HFFc6 (cell line): ENCODE data around the gene GHRL. TPM values are rescaled to one million over a fixed set of nuclear protein-coding genes. Genes with fewer than 3 reads are reported as not detected.
A peak's percentile ranks its signal among the peaks of the same experiment; 100 is the strongest.

ENCODE experiments used
- DNase-seq: peaks from one replicate; pipeline ENCODE4 v3.0.0-alpha.2; 2018
- H3K27ac Mint-ChIP-seq: 2 replicates; pipeline ENCODE4 v1.8.0; 2020; ENCODE audit warnings: mild to moderate bottlenecking, mixed read lengths
- H3K27me3 Mint-ChIP-seq: 2 replicates; pipeline ENCODE4 v1.8.0; 2021; ENCODE audit warnings: mild to moderate bottlenecking, moderate library complexity, mixed read lengths; ENCODE audit not compliant: insufficient read depth
- H3K36me3 Mint-ChIP-seq: 2 replicates; pipeline ENCODE4 v1.8.0; 2021; ENCODE audit warnings: low read depth, mixed read lengths
- H3K4me1 Mint-ChIP-seq: 2 replicates; pipeline ENCODE4 v1.8.0; 2020; ENCODE audit warnings: low read depth, mixed read lengths
- H3K4me3 Mint-ChIP-seq: 2 replicates; pipeline ENCODE4 v1.8.0; 2020; ENCODE audit warnings: mild to moderate bottlenecking, moderate library complexity, mixed read lengths
- H3K9me3 Mint-ChIP-seq: 2 replicates; pipeline ENCODE4 v1.8.0; 2020; ENCODE audit warnings: mild to moderate bottlenecking, mixed read lengths
- CTCF ChIP-seq: fragments of 200-600 bp; sonication (generic); IDR thresholded peaks from 2 replicates; pipeline ENCODE4 v1.5.0; 2021; ENCODE audit warnings: antibody characterized with exemption, mild to moderate bottlenecking
- total RNA-seq, 6 experiments: library from RNA; stranded (reverse); fragmentation: NEBNext Ultra II Directional; extraction: Animal tissue kit (Norgen Biotek cat#: 25700); gene quantifications; 2 replicates in 1 of 6; 3 replicates in 5 of 6; pipeline ENCODE4 v1.2.3, GENCODE V29; 2021

The GHRL gene
- total RNA-seq, 6 experiments from 2014 or later = 0.21 to 0.41 TPM; not detected in 4

GRCh38 chr3:10248984-10249748 lies 43.6 kb downstream of the GHRL start:
- Mint-ChIP-seq H3K27ac (peak overlapping the region; percentile 88), H3K27me3 (peaks cover 5% of the 10 kb centered on the region)

GRCh38 chr3:10248184-10248983 lies 44.4 kb downstream of the GHRL start, which contains the start of gene TATDN2:
Gene TATDN2 (plus strand): TSS chr3:10248459. CDS start chr3:10249201, 742 bp downstream.
- Mint-ChIP-seq H3K36me3 (peaks cover 59% of the 10 kb centered on the region), H3K4me3 (peak within 1 kb of the TSS; percentile 98), H3K27ac (peak within 1 kb of the TSS; percentile 88), H3K9me3 (peaks cover 33% of the 10 kb centered on the region), H3K27me3 (peaks cover 5% of the 10 kb centered on the region), H3K4me1 (peaks cover 29% of the 10 kb centered on the region)
- peak; percentile 32; the same call in 1 of the 2 replicates for TF ChIP-seq CTCF
- peak; percentile 86 for DNase-seq

More at GRCh38 chr3:10248984-10249748, 43.6 kb downstream of the GHRL start:
- DNase-seq = no peak
- no peak for TF ChIP-seq CTCF
- Mint-ChIP-seq H3K4me1 (peaks cover 29% of the 10 kb centered on the region), H3K4me3 (peak overlapping the region; percentile 98), H3K36me3 (peaks cover 59% of the 10 kb centered on the region), H3K9me3 (peaks cover 33% of the 10 kb centered on the region)

GRCh38 chr3:10247679-10248183 lies 45.0 kb downstream of the GHRL start:
- Mint-ChIP-seq H3K9me3 (peaks cover 33% of the 10 kb centered on the region), H3K36me3 (peaks cover 53% of the 10 kb centered on the region), H3K4me1 (peaks cover 33% of the 10 kb centered on the region), H3K4me3 (peak overlapping the region; percentile 92), H3K27ac (peak overlapping the region; percentile 88), H3K27me3 (peaks cover 5% of the 10 kb centered on the region)
- TF ChIP-seq CTCF = no peak
- no peak for DNase-seq

GRCh38 chr3:10245081-10245712 lies 47.5 kb downstream of the GHRL start:
- Mint-ChIP-seq H3K4me3 (no peak overlapping the region), H3K4me1 (peaks cover 32% of the 10 kb centered on the region), H3K36me3 (peaks cover 38% of the 10 kb centered on the region), H3K27ac (no peak overlapping the region), H3K9me3 (peaks cover 33% of the 10 kb centered on the region), H3K27me3 (peaks cover 2% of the 10 kb centered on the region)
- DNase-seq = no peak
- no peak for TF ChIP-seq CTCF

GRCh38 chr3:10244009-10244408 lies 48.7 kb downstream of the GHRL start:
- no peak overlapping the region for H3K27ac Mint-ChIP-seq
- peaks cover 23% of the 10 kb centered on the region for H3K4me1 Mint-ChIP-seq
- peaks cover 33% of the 10 kb centered on the region for H3K9me3 Mint-ChIP-seq
- no peak for DNase-seq
- TF ChIP-seq CTCF = no peak
- H3K4me3 Mint-ChIP-seq = no peak overlapping the region
- peaks cover 2% of the 10 kb centered on the region for H3K27me3 Mint-ChIP-seq
- peaks cover 42% of the 10 kb centered on the region for H3K36me3 Mint-ChIP-seq
